Right renal cortex interstitium (tissue), 3 donors: ENCODE results near the gene ARID5A. TPM values are rescaled to one million over a fixed set of nuclear protein-coding genes. Genes with fewer than 3 reads are reported as not detected.

Source experiments
- DNase-seq, 3 donors: peaks; one replicate each; pipeline ENCODE4 v3.0.0-alpha.2; 2013; ENCODE audit warnings: low read depth in 3 of 3, low spot score in 2 of 3
- polyA plus RNA-seq, 3 donors: library from polyadenylated mRNA; unstranded; fragments of 120-200 nt; gene quantifications; one replicate each; pipeline ENCODE4 v1.2.1, GENCODE V29; 2013; ENCODE audit not compliant: insufficient read length in 3 of 3

ARID5A gene
- polyA plus RNA-seq, 3 donors = 3.8 to 4.1 (median 4.0) TPM

DNA sequence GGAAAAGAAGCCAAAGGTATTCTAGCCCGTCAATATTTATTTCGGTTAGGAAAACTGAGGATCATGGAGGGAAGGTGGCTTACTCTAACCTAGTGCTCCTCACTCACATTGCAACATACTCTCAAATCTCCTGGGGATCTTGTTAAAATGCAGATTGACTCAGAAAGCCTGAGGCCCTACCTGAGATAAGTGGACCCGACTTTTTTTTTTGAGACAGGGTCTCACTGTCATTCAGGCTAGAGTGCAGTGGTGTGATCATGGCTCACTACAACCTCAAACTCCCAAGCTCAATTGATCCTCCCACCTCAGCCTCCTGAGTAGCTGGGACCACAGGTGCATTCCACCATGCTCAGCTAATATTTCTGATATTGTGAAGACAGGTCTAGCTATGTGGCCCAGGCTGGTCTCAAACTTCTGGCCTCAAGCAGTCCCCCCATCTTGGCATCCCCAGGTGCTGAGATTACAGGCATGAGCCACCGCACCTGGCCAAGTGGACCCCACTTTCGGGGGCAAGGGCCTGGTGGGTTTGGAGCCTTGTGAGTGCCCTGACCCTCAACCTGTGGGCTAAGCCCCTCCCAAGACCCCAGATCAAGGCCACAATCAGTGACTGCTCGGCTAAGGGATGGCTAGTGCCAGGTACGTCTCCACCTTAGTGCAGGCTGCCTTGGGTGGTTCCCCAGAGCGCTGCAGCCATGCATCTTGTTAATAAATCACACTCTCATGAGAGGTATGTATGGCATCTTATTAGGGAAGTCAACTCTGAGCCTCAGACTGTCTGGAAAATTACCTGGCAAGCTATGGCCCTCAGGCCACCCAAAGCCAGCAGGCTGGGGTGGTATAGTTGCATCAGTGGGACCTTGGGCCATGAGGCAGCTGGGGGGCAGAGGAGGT, 30.3 kb upstream of the ARID5A start:
- no peak for DNase-seq

DNA sequence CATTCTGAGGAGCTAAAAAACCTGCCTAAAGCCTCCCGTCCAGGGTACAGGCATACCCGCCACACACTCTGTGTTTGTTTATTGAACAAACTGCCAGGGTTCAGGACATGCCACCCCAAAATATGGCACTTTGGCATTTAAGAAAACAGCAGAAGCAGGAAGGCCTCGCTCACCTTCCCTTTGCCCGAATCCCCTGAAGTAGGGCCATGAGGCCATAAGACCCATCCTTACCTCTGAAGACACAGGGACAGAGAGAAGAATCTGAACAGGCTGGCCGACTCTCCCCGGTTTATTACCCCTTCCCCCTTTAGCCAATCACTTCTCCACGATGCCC, 29.7 kb upstream of the ARID5A start:
- DNase-seq = no peak

GRCh38 chr2:96507957-96508520, 28.5 kb upstream of the ARID5A start:
- no peak for DNase-seq

DNA sequence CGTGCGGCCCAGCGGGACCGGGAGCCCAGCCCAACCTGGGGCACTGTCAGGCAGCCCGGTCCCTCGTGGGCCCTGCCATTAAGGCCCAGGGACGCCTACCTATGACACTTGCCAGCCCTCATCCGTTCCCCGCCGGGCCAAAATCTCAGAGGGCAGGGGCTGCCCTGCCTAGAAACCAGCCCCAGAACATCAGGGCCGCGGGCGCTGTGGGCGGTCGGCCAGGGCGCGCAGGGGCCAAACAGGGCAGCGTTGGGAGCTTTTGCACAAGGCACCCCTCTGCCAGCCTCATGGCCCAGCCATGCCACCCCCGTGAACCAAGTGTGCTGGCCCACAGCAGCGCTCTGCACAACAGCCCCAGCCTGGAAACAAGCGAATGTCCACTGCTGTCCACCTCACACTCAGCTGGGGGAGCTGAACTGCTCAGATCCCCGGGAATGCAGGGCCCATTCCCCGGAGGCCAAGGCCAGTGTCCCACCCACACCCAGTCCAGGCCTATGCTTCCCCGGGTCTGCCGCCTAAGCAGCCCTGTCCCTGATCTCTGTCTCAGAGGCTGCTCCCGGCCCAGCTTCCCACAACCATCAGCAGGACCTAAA, 27.9 kb upstream of the ARID5A start:
- DNase-seq = no peak

GRCh38 chr2:96509114-96509846, 27.3 kb upstream of the ARID5A start:
- DNase-seq = no peak

GRCh38 chr2:96509847-96510230, 26.7 kb upstream of the ARID5A start:
- DNase-seq = no peak

GRCh38 chr2:96510931-96511595, 25.5 kb upstream of the ARID5A start:
- no peak for DNase-seq

DNA sequence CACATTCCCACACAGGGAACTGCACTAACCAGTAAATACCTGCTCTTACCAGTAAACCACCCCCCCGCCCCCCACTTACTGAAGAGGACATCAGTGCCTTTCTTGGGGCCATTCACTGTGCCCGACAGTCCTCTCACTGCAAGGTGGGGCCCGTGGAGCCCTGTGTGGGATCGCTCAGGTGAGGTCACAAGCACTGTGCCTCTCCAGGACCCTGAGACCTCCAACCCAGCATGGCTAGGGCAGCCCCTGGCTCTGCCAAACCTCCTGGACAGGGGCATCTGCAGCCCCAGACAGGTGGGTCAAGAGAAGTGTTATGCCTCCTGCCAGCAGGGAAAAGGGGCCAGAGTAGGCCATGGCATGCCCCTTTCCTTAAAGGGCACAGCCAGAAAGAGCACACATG, 24.7 kb upstream of the ARID5A start:
- DNase-seq = no peak

GRCh38 chr2:96512341-96512740, 24.2 kb upstream of the ARID5A start:
- DNase-seq = no peak

- DNase-seq = no peak
Measured at GRCh38 chr2:96514521-96514920, 22.0 kb upstream of the ARID5A start.

- DNase-seq = no peak
Measured at GRCh38 chr2:96517079-96517478, 19.5 kb upstream of the ARID5A start.

- no peak for DNase-seq
Measured at GRCh38 chr2:96520231-96520630, 16.3 kb upstream of the ARID5A start.

- no peak for DNase-seq
Measured at GRCh38 chr2:96520697-96521096, 15.9 kb upstream of the ARID5A start.

DNA sequence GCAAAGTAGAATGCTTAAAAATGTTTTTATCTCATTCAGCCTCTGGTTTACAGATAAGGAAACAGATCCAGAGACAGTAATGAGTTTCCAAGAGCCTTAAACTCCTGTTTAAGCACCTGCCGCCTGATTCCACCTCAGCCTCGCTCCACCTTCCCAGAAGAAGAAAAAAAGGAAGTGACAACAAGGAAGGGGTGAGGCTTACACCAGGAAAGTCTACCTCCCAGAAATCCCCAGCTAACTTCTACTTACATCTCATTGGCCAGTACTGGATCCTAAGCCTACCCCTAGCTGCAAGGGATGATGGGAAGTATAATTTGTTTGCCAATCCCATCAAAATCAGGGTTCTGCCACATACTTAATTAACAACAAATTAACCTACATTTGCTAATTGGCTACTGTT, 15.3 kb upstream of the ARID5A start:
- DNase-seq = no peak

GRCh38 chr2:96522304-96523203, 14.0 kb upstream of the ARID5A start:
- no peak for DNase-seq

GRCh38 chr2:96523659-96524481, 12.7 kb upstream of the ARID5A start:
- DNase-seq = no peak

GRCh38 chr2:96524482-96525210, 11.9 kb upstream of the ARID5A start:
- no peak for DNase-seq

DNA sequence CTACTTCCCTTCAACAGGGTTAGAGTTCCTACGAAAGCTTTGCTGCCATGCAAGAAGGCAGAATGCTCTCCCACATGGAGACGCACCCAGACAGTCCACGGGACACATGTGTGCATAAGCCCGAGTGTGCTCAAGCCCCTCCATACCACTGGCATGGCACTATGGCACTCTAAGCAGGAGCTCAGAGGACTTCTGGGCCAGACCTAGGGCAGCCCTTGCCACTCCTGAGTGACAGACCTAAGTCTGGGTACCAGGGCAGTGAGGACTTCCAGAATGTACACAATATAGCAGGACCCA, 11.4 kb upstream of the ARID5A start:
- no peak for DNase-seq
